HG03139 (cell line): ENCODE measurements around the gene CDC23.
"Not testable (repeated sequence)": the region's sequence is repeated elsewhere in the genome, so short reads cannot be mapped to it uniquely, and the experiment has no call there.

Experiments used
- ATAC-seq: cut with Tn5 transposase; IDR thresholded peaks from one replicate; pipeline ENCODE4 v1.9.1; 2021; ENCODE audit not compliant: unreplicated experiment

The CDC23 gene

GRCh38 chr5:138223532-138223931 is 10.4 kb upstream of the CDC23 start:
- ATAC-seq: no peak

GRCh38 chr5:138216799-138217198 is 3.7 kb upstream of the CDC23 start:
- ATAC-seq: no peak

GRCh38 chr5:138212828-138213160 is 329 bp downstream of the CDC23 start:
- ATAC-seq: no peak

GRCh38 chr5:138210985-138211384 is 2.1 kb downstream of the CDC23 start:
- no peak for ATAC-seq

GRCh38 chr5:138193859-138194258 is 19.3 kb downstream of the CDC23 start:
- ATAC-seq: not testable (repeated sequence)

- ATAC-seq: no peak
Measured at GRCh38 chr5:138192826-138193225, 20.3 kb downstream of the CDC23 start.

GRCh38 chr5:138188626-138189025 is 24.5 kb downstream of the CDC23 start:
- ATAC-seq: no peak

GRCh38 chr5:138186002-138186447 is 27.1 kb downstream of the CDC23 start:
- ATAC-seq: no peak

- ATAC-seq: no peak
Measured at GRCh38 chr5:138182808-138183207, 30.3 kb downstream of the CDC23 start.

- no peak for ATAC-seq
Measured at GRCh38 chr5:138180841-138181240, 32.3 kb downstream of the CDC23 start.

GRCh38 chr5:138180183-138180782 is 32.8 kb downstream of the CDC23 start:
- ATAC-seq: no peak

GRCh38 chr5:138179277-138179857 is 33.8 kb downstream of the CDC23 start:
- ATAC-seq: no peak

GRCh38 chr5:138178516-138179276 is 34.4 kb downstream of the CDC23 start, which contains the start of the genes BRD8 and KIF20A:
BRD8 (minus strand) TSS chr5:138178630; CDS start chr5:138178614, 16 bp downstream.
KIF20A (plus strand) TSS chr5:138179112; CDS start chr5:138179681, 569 bp downstream.
- ATAC-seq: peak; percentile 90

- ATAC-seq: no peak
Measured at GRCh38 chr5:138177941-138178515, 35.1 kb downstream of the CDC23 start.

GRCh38 chr5:138170299-138170698 is 42.8 kb downstream of the CDC23 start:
- no peak for ATAC-seq

GRCh38 chr5:138169124-138169523 is 44.0 kb downstream of the CDC23 start:
- ATAC-seq: no peak

GRCh38 chr5:138163721-138164120 is 49.4 kb downstream of the CDC23 start:
- no peak for ATAC-seq

- ATAC-seq: no peak
Measured at GRCh38 chr5:138160706-138161105, 52.4 kb downstream of the CDC23 start.

- no peak for ATAC-seq
Measured at GRCh38 chr5:138159666-138160065, 53.5 kb downstream of the CDC23 start.

- no peak for ATAC-seq
Measured at GRCh38 chr5:138157626-138158025, 55.5 kb downstream of the CDC23 start.

- ATAC-seq: not testable (repeated sequence)
Measured at GRCh38 chr5:138155977-138156376, 57.1 kb downstream of the CDC23 start.

- ATAC-seq: no peak
Measured at GRCh38 chr5:138149530-138149929, 63.6 kb downstream of the CDC23 start.
